ENCODE results near the gene TRAM1L1. TPM values are rescaled to one million over a fixed set of nuclear protein-coding genes. Genes with fewer than 3 reads are reported as not detected.
A peak's percentile ranks its signal among the peaks of the same experiment; 100 is the strongest.

Gene TRAM1L1
- total RNA-seq, result 1 to 10 TPM in 1 of 2 donors, under 1 TPM in 1; 0.81 to 2.5 TPM
- long read RNA-seq, donor 1, partial matches to known transcripts, result 0 of 1 reads
- long read RNA-seq, donor 1, other reads (novel, unspliced or antisense), result 0 of 1 reads
- long read RNA-seq, donor 2, partial matches to known transcripts, result 0 of 2 reads
- long read RNA-seq, donor 2, other reads (novel, unspliced or antisense), result 0 of 2 reads

DNA sequence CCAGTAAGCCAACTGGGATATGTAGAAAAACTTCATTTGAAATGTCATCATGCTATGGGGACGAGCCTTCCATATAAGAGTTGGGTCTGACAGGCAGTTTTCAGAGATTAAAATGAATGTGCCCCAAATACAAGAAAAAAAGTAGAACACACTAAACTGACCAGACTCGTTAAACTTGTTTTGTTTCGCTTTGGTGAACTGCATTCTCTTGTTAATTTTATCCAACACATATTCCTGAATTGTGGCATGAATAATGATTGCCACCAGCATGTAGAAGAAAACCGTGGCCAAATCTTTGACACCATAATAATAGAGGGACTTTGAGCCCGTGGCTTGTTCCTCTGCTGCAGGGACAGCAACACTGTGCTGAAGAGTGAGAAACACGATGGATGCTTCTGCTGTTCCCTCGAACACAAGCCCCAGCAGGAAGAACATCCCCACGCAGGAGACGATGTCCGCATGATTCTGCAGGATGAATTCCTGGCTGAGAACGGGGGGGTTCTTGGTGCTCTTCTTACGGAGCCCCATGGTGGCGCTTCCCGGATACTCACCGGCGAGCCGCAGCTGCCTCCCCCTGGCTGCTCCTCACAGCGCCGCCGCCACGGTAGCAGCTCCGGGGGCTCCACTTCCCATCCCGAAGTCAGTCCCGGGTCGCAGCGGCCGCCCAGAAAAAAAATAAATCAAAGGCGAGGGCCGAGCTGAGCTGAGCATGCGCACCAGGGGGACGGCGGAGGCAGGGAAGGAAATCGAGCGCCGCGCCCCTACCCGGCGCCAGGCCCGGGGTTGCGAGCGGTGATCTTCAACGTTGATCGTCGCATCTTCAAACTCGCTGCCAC lies at the start of gene TRAM1L1:
Gene TRAM1L1 (minus strand): TSS at position 711 of the 836 bp plus-strand sequence. CDS start 183 bp downstream, at position 528.
- intact Hi-C loops (cut with DNase I), result no loop called here
- DNase-seq (ENCODE audit: low spot score), result peak; percentile 86

DNA sequence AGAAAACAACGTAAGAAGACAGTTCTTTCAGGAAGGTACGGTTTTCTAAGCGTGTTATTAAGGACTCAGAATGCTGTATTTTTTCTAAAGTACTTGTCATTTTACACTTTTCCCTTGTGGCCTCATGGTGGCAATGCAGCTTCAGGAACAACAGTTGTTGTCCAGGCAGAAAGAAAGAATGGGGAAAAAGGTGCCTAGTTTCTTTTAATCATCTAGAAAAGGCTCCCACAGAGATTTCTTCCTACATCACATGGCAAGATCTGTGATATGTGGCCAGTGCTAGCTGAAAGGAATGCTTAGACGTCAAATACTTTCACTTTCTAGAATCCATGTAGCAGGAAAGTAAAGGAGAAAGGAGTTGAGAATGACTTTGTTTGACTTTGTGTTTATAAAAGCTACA lies 49.0 kb upstream of the TRAM1L1 start:
- intact Hi-C loops (cut with DNase I), result no loop called here
- DNase-seq (ENCODE audit: low spot score), result no peak

DNA sequence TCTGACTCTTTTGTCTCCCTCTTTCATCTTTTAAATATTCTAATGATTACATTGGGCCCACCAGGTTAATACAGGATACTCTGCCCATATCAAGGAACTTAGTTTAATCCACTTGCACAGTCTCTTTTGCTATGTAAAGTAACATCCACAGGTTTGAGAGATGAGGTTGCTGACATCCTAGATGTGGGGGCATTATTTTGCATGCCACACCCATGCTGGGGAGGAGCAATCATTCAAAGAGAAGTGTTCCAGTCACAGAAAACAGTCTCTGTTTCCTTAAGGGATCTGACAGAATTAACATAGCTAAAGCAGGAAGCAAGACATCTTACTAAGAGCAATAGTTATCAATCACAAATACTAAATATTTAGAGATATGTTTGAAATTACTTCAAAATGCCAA lies 11.5 kb upstream of the TRAM1L1 start:
- no peak for DNase-seq (ENCODE audit: low spot score)
- intact Hi-C loops (cut with DNase I), result no loop called here

DNA sequence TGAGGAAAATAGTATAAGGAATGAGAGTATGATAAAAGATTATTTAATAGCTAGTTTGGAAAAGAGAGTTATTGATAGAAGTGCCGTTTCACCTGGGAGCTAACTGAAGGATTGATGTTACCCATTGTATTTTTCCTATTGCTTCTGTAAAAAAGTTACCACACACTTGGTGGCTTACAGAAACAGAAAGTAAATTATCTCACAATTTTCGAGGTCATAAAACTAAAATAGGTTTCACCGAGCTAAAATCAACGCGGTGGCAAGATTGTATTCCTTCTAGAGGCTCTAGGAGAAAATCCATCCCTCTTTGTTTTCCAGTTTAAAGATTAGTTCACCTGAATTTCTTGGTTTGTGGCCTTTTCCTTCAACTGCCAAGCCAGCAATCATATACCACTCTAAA lies 11.1 kb upstream of the TRAM1L1 start:
- intact Hi-C loops (cut with DNase I), result no loop called here
- DNase-seq (ENCODE audit: low spot score), result no peak

DNA sequence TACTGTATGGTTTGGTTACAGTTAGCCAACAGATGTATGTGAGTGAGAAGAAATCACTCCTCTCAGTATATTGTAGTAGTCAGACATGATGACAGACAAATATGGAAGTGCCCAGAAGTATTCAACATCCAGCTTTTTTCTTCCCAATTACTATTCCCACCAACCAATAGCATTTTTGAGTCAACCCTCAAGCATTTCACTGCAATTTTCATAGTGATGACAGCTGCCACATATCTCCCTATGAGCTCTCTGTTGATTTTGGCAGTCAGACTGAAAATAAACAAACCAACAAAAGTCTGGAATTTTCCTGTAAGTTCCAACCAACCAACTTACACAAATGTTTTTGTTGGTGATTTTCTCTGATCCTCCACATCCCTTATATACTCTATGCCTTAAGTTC lies 8.2 kb upstream of the TRAM1L1 start:
- DNase-seq (ENCODE audit: low spot score), result no peak
- intact Hi-C loops (cut with DNase I), result no loop called here

DNA sequence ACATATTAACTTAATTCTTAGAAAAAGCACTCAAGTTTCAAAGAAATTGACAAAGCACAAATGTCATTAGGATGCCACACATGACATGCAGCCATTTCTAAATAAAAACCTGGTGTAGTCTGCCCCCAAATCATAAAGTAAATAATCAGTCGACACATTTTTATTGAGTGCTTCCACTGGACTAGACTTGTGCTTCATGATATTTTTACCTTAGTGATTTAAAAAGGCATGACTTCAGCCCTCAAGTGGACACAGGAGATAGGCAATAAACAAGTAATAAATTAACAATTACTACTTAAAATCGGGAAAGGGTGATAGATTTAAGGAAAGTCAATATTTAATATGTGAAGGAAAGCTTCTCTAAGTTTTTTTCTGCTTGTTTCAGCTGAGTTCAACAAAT lies 7.6 kb downstream of the TRAM1L1 start:
- no peak for DNase-seq (ENCODE audit: low spot score)
- intact Hi-C loops (cut with DNase I), result no loop called here

DNA sequence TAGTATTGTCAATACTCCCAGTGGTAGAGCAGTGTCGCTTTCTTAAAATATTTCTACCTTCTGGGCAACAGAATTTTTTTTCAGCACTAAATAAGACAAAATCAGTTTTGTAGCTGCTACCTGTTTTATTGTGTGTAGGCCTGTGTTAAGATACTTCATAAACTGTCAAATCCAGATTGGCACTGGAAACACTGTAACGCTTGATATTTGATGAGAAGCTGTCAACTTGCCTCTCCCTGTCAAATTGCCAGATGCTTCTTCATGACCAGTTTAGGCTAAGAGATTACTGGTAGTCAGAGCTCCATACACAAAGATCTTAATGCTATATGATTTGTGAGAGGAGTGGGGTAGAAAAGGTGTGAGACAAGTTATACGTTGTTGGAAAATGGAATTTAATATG lies 17.3 kb downstream of the TRAM1L1 start:
- DNase-seq (ENCODE audit: low spot score), result no peak
- intact Hi-C loops (cut with DNase I), result no loop called here

DNA sequence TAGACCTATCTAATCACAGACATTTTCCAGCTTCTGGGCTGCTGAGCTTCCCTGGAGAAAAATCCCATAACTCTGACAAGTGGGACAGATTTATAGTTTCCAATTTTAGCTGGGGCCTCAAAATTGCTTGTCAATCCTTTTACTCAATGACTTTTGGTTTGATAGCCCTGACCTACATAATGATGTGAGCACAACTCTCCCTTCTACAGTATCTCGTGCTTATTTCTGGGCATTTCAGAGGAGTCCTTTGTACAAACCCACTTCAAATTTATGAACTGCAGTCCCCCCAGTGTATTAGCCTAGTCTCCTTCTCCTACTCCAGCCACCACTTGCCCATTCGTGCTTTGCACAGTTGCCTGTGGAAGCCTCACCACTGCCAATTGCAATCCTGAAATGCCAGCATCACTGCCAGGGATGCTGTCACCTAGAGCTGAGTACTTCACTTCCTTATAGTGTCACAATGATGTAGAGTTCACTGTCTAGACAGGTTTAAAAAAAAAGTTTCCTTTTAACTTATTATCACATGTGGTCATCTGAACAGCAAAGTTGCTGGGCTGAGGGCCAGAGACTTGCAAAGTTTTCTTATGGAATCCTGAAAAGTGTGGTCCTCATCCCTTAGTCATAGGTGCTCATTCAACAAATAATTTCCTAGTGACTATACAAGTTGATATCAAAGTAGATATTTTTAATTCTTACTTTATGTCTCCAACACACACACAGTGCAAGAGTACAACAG lies 21.2 kb downstream of the TRAM1L1 start:
- intact Hi-C loops (cut with DNase I), result no loop called here
- DNase-seq (ENCODE audit: low spot score), result no peak

DNA sequence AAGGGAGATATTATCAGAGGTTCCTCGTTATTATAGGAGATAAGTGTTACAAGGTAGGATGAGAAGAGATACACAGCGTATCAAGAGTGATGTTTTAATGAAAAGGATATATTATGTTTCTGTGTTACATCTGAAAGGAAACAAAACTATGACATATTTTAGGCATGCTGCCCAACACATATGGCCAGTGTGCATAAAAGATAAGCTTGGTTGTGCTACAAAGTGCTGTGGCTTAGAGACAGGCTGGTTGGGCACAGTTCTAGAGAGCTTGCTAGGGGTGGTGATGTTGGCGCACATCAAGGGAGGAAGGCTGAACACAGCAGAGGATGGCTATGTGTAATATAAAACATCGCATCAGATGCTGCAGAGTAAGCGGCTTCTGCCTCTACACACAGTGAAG lies 42.4 kb downstream of the TRAM1L1 start:
- intact Hi-C loops (cut with DNase I), result no loop called here
- DNase-seq (ENCODE audit: low spot score), result no peak

All from posterior vena cava (tissue), 2 donors.